Measurements from ENCODE around the gene OR52E2.

GRCh38 chr11:5021996-5022395 is 37.4 kb downstream of the OR52E2 start:
- TF ChIP-seq CTCF (IDR thresholded peaks at IDR 0.05): no peak
- no peak for TF ChIP-seq POLR2A (IDR thresholded peaks at IDR 0.05)
